MM.1S (cell line): ENCODE results near the gene FOSL1.

Experiments used
- EZH2 ChIP-seq: fragments of 300-600 bp; sonication (generic); optimal IDR thresholded peaks from 2 replicates; pipeline ENCODE3; 2017; ENCODE audit warnings: low read depth, mild to moderate bottlenecking, antibody characterized with exemption, low read length, mixed read lengths
- TF ChIP-seq, protein P1 (sequence below): fragments of 300-600 bp; sonication (generic); IDR thresholded peaks from 2 replicates; pipeline ENCODE4 v1.5.1; 2016; ENCODE audit warnings: antibody characterized with exemption, low read length, mixed read lengths

- TF ChIP-seq, protein P1, sequence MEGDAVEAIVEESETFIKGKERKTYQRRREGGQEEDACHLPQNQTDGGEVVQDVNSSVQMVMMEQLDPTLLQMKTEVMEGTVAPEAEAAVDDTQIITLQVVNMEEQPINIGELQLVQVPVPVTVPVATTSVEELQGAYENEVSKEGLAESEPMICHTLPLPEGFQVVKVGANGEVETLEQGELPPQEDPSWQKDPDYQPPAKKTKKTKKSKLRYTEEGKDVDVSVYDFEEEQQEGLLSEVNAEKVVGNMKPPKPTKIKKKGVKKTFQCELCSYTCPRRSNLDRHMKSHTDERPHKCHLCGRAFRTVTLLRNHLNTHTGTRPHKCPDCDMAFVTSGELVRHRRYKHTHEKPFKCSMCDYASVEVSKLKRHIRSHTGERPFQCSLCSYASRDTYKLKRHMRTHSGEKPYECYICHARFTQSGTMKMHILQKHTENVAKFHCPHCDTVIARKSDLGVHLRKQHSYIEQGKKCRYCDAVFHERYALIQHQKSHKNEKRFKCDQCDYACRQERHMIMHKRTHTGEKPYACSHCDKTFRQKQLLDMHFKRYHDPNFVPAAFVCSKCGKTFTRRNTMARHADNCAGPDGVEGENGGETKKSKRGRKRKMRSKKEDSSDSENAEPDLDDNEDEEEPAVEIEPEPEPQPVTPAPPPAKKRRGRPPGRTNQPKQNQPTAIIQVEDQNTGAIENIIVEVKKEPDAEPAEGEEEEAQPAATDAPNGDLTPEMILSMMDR: no peak
- TF ChIP-seq EZH2: no peak
Observed at GRCh38 chr11:65897020-65897471, 3.1 kb downstream of the FOSL1 start.
